K562 (cell line): Measurements from ENCODE around the gene KIN. TPM values are rescaled to one million over a fixed set of nuclear protein-coding genes. Genes with fewer than 3 reads are reported as not detected.

Experiments
- ATAC-seq: fragments of 200-7000 bp; cut with Tn5 transposase; 3 replicates; pipeline ENCODE4 v1.9.1; 2020; ENCODE audit warnings: moderate library complexity
- Bru-seq: library from RNA; stranded (reverse); fragments of 400-500 nt; gene quantifications from one replicate; lab custom pipeline; 2021; lab: Mats Ljungman, UMichigan
- BruChase-seq, 2 experiments: library from RNA; stranded (reverse); fragments of 400-500 nt; gene quantifications; one replicate each; lab custom pipeline; 2021; lab: Mats Ljungman, UMichigan
- BruUV-seq: library from RNA; stranded (reverse); fragments of 400-500 nt; replicated peaks from 2 replicates; lab custom pipeline; 2021; lab: Mats Ljungman, UMichigan
- CTCF ChIA-PET: fragments of 300-600 bp; formaldehyde crosslinking; extraction: SDS; loops from one replicate; lab custom pipeline; 2021; ENCODE audit warnings: low intra/inter-chr PET ratio; lab: Yijun Ruan, JAX
- POLR2A ChIA-PET: fragments of 300-600, 350-650 bp; sonication (Branson Sonifier 250); formaldehyde crosslinking; extraction: SDS; loops from one replicate; lab custom pipeline; 2021; ENCODE audit warnings: antibody characterized with exemption, inconsistent platforms; lab: Yijun Ruan, JAX
- DNase-seq, 4 experiments: peaks; one replicate each; pipeline versions ENCODE4 v3.0.0 to v3.0.0-alpha.2; 2011 to 2018; ENCODE audit warnings: low spot score in 3 of 4, mixed read lengths in 3 of 4; ENCODE audit errors: extremely low read depth in 1 of 4
- FAIRE-seq: peaks from 2 replicates; lab custom pipeline; 2011; peaks lifted over from hg19 to GRCh38; lab: Jason Lieb, UNC
- H2AFZ ChIP-seq: 2 replicates; pipeline ENCODE4 v1.6.0; 2011; ENCODE audit warnings: low read depth, low read length, control low read depth, inconsistent platforms
- H3K27ac ChIP-seq: fragments of 200-600 bp; 3 replicates; pipeline ENCODE4 v1.8.0; 2011; ENCODE audit warnings: low read depth, mild to moderate bottlenecking, control low read depth, inconsistent platforms, low read length, moderate library complexity, mixed read lengths; ENCODE audit errors: extremely low read depth
- H3K27me3 ChIP-seq, 2 experiments: fragments of 300-600 bp in 1 of 2; 2 replicates in 1 of 2; 3 replicates in 1 of 2; pipeline versions ENCODE4 v1.6.0 to v1.8.0; 2011; ENCODE audit warnings: inconsistent platforms in 2 of 2, low read length in 2 of 2, mild to moderate bottlenecking in 1 of 2, mixed read lengths in 1 of 2, moderate library complexity in 1 of 2; ENCODE audit not compliant: control insufficient read depth in 2 of 2, insufficient read depth in 2 of 2
- H3K36me3 ChIP-seq: fragments of 300-600 bp; 3 replicates; pipeline ENCODE4 v1.8.0; 2011; ENCODE audit warnings: mild to moderate bottlenecking, low read length, inconsistent platforms; ENCODE audit not compliant: control insufficient read depth, insufficient read depth
- H3K4me1 ChIP-seq, 2 experiments: fragments of 200-600 bp in 1 of 2; replicated peaks in 1 of 2; 2 replicates in 1 of 2; 3 replicates in 1 of 2; pipeline versions ENCODE4 v1.5.1 to v1.8.0; 2011; ENCODE audit warnings: inconsistent platforms in 2 of 2, low read length in 2 of 2, mild to moderate bottlenecking in 1 of 2, mixed read lengths in 1 of 2, moderate library complexity in 1 of 2; ENCODE audit not compliant: control insufficient read depth in 2 of 2, insufficient read depth in 2 of 2
- H3K4me2 ChIP-seq: 2 replicates; pipeline ENCODE4 v1.6.1; 2011; ENCODE audit warnings: low read length, control low read depth, inconsistent platforms, mixed read lengths; ENCODE audit not compliant: insufficient read depth
- H3K4me3 ChIP-seq: fragments of 200-600 bp; sonication (generic), shearing (Covaris generic); 2 replicates; pipeline ENCODE4 v1.5.1; 2016; ENCODE audit warnings: control low read depth, inconsistent platforms
- H3K79me2 ChIP-seq: fragments of 200-600 bp; 3 replicates; pipeline ENCODE4 v1.8.0; 2011; ENCODE audit warnings: low read length, inconsistent platforms; ENCODE audit not compliant: control insufficient read depth, insufficient read depth
- H3K9ac ChIP-seq, 2 experiments: 2 replicates each; pipeline versions ENCODE4 v1.6.0 to v1.6.1; 2011; ENCODE audit warnings: low read depth in 2 of 2, low read length in 2 of 2, control low read depth in 1 of 2, inconsistent platforms in 1 of 2, mild to moderate bottlenecking in 1 of 2, mixed read lengths in 1 of 2; ENCODE audit not compliant: insufficient read depth in 1 of 2
- H3K9me1 ChIP-seq: one replicate; pipeline ENCODE4 v1.6.0; 2011; ENCODE audit warnings: inconsistent platforms, mild to moderate bottlenecking, low read length, moderate library complexity; ENCODE audit not compliant: control insufficient read depth, insufficient read depth
- H3K9me3 ChIP-seq: replicated peaks from 2 replicates; pipeline ENCODE4 v1.5.1; 2011; ENCODE audit warnings: low read depth, low read length, inconsistent platforms; ENCODE audit not compliant: control insufficient read depth, insufficient read depth
- H4K20me1 ChIP-seq: replicated peaks from 2 replicates; pipeline ENCODE4 v1.6.1; 2011; ENCODE audit warnings: low read length, inconsistent platforms, mixed read lengths; ENCODE audit not compliant: control insufficient read depth, insufficient read depth
- CCAR2 ChIP-seq: fragments of 200-400 bp; formaldehyde crosslinking; IDR thresholded peaks from 2 replicates; pipeline ENCODE4 v1.6.1; 2017; ENCODE audit warnings: mild to moderate bottlenecking, low read depth, low read length
- EHMT2 ChIP-seq: fragments of 450-650 bp; IDR thresholded peaks from 2 replicates; pipeline ENCODE4 v1.6.1; 2018; ENCODE audit warnings: antibody characterized with exemption
- NCOA4 ChIP-seq: fragments of 450-650 bp; IDR thresholded peaks from 2 replicates; pipeline ENCODE4 v1.6.1; 2018; ENCODE audit warnings: mild to moderate bottlenecking; ENCODE audit not compliant: partially characterized antibody
- PML ChIP-seq: IDR thresholded peaks from 2 replicates; pipeline ENCODE4 v1.6.1; 2012; ENCODE audit warnings: low read length, inconsistent platforms
- RBM25 ChIP-seq: fragments of 200-400 bp; formaldehyde crosslinking; IDR thresholded peaks from 2 replicates; pipeline ENCODE4 v1.6.1; 2018; ENCODE audit warnings: low read length, low read depth, moderate library complexity; ENCODE audit not compliant: severe bottlenecking
- ZBTB17 ChIP-seq: fragments of 450-650 bp; formaldehyde crosslinking; IDR thresholded peaks from 2 replicates; pipeline ENCODE4 v1.4.0; 2020; ENCODE audit warnings: mild to moderate bottlenecking
- ZHX1 ChIP-seq: fragments of 150-350 bp; conservative IDR thresholded peaks from 2 replicates; pipeline ENCODE4 v1.6.1; 2014; ENCODE audit warnings: low read length
- ZNF592 ChIP-seq: fragments of 450-650 bp; IDR thresholded peaks from 2 replicates; pipeline ENCODE4 v1.6.1; 2017; ENCODE audit warnings: antibody characterized with exemption, mild to moderate bottlenecking
- WGBS: fragments of 100-300 bp; shearing (Covaris generic); methylation state at CpG from one replicate; pipeline ENCODE4 v1.1.6; 2016; ENCODE audit warnings: low coverage, mixed read lengths; ENCODE audit not compliant: insufficient coverage; ENCODE audit errors: missing lambda C conversion rate; 5-methylcytosine and 5-hydroxymethylcytosine counted together
- in situ Hi-C: fragments of 300-500 bp; cut with MboI; formaldehyde crosslinking; loops from 4 replicates; pipeline ENCODE4 v1.15.0; 2018; ENCODE audit warnings: inconsistent platforms, mixed read lengths
- intact Hi-C: fragments of 100-400 bp; cut with micrococcal nuclease; formaldehyde crosslinking; loops from 2 replicates; pipeline ENCODE4 v1.14.2; 2022
- long read RNA-seq, 3 experiments: library from polyadenylated mRNA in 2 of 3; library from RNA in 1 of 3; unstranded in 2 of 3; stranded (forward) in 1 of 3; transcript quantifications; one replicate each; pipeline ENCODE4 v2.0.0, GENCODE V29; 2019 to 2022
- polyA minus RNA-seq, 3 experiments: library from RNA; depleted of rRNA, polyadenylated mRNA; stranded (reverse); fragments of >200 nt; gene quantifications; 2 replicates each; pipeline ENCODE4 v1.2.3, GENCODE V29; 2011
- polyA plus RNA-seq, 8 experiments: library from polyadenylated mRNA; depleted of rRNA in 4 of 8; stranded (reverse) in 5 of 8; unstranded in 3 of 8; fragments of >200 nt; fragmentation: Nextera tagmentation in 2 of 8; fragmentation: Illumina TruSeq in 1 of 8; extraction: Ambion mirVana in 2 of 8; extraction: Trizol in 1 of 8; gene quantifications; 2 replicates each; pipeline versions ENCODE4 v1.2.1 to v1.2.3, GENCODE V29; 2011 to 2014; ENCODE audit warnings: inconsistent platforms in 1 of 8, missing spikeins in 1 of 8
- total RNA-seq, 7 experiments: library from RNA; depleted of rRNA in 6 of 7; stranded (reverse); fragments of >200 nt in 6 of 7; fragmentation: Illumina TruSeq in 2 of 7; extraction: Trizol in 2 of 7; gene quantifications; 2 replicates each; pipeline versions ENCODE4 v1.2.1 to v1.2.3, GENCODE V29; 2011 to 2021; ENCODE audit warnings: low replicate concordance in 1 of 7

The KIN gene
- total RNA-seq (2011; cell fraction: chromatin; rRNA removed; ENCODE audit: low replicate concordance): 9.9 and 21.8 TPM in 2 replicates
- 6.8 TPM in 2 replicates for total RNA-seq (2011; cell fraction: nucleolus; rRNA removed)
- total RNA-seq (2011; cell fraction: nucleoplasm; rRNA removed): 12.8 and 24.7 TPM in 2 replicates
- total RNA-seq (2014; rRNA removed): 13.6 and 14.4 TPM in 2 replicates
- 16.0 and 16.9 TPM in 2 replicates for total RNA-seq (2014; rRNA removed; fragmentation: Illumina TruSeq; extraction: Trizol)
- 17.2 and 18.4 TPM in 2 replicates for total RNA-seq (2015; rRNA removed; fragmentation: Illumina TruSeq; extraction: Trizol)
- total RNA-seq (2021): 9.7 and 11.7 TPM in 2 replicates
- polyA plus RNA-seq (2011; rRNA removed): 6.7 and 13.8 TPM in 2 replicates
- 1.2 and 1.8 TPM in 2 replicates for polyA plus RNA-seq (2011; cell fraction: cytosol; rRNA removed)
- 4.2 and 5.9 TPM in 2 replicates for polyA plus RNA-seq (2011; cell fraction: nucleus; rRNA removed)
- 12.6 and 13.0 TPM in 2 replicates for polyA plus RNA-seq (2012)
- polyA plus RNA-seq (2014; fragmentation: Illumina TruSeq; extraction: Trizol): 11.8 and 14.5 TPM in 2 replicates
- 10 to 100 TPM; 30.7 to 35.6 TPM for polyA plus RNA-seq (2014; fragmentation: Nextera tagmentation; extraction: Ambion mirVana)
- polyA plus RNA-seq (2014; rRNA removed): 13.9 and 23.4 TPM in 2 replicates
- 5.2 and 5.5 TPM in 2 replicates for polyA minus RNA-seq (2011; rRNA and poly(A)+ RNA removed)
- 2.2 and 3.6 TPM in 2 replicates for polyA minus RNA-seq (2011; cell fraction: cytosol; rRNA and poly(A)+ RNA removed)
- 4.4 and 7.2 TPM in 2 replicates for polyA minus RNA-seq (2011; cell fraction: nucleus; rRNA and poly(A)+ RNA removed)
- Bru-seq, nascent RNA: percentile 73 among the genes with signal in this experiment
- percentile 84 among the genes with signal in this experiment for BruChase-seq, experiment 1, labeled RNA remaining after a 2-hour chase
- BruChase-seq, experiment 2, labeled RNA remaining after a 6-hour chase: percentile 81 among the genes with signal in this experiment
- long read RNA-seq, experiment 1, full-length matches to known transcripts: 14 of 29 reads
- long read RNA-seq, experiment 1, partial matches to known transcripts: 11 of 29 reads
- long read RNA-seq, experiment 1, other reads (novel, unspliced or antisense): 4 of 29 reads
- long read RNA-seq, experiment 2, full-length matches to known transcripts: 8 of 12 reads
- long read RNA-seq, experiment 2, partial matches to known transcripts: 2 of 12 reads
- long read RNA-seq, experiment 2, other reads (novel, unspliced or antisense): 2 of 12 reads
- long read RNA-seq, experiment 3, full-length matches to known transcripts: 5 of 18 reads
- long read RNA-seq, experiment 3, partial matches to known transcripts: 13 of 18 reads
- long read RNA-seq, experiment 3, other reads (novel, unspliced or antisense): 0 of 18 reads

GRCh38 chr10:7787857-7788638 lies at the start of gene KIN, which contains the start of gene ATP5F1C:
KIN (minus strand) TSS chr10:7787993; CDS start chr10:7787933, 60 bp downstream.
ATP5F1C (plus strand) TSS chr10:7788177; CDS start chr10:7788208, 31 bp downstream.
- in situ Hi-C loops: no loop called here
- peaks cover 37% of the 10 kb centered on the region for H3K36me3 ChIP-seq
- TF ChIP-seq PML (peak; percentile 69; the same call in 1 of the 2 replicates), CCAR2 (no peak), ZNF592 (no peak), RBM25 (peak; percentile 78), EHMT2 (no peak), ZHX1 (peak; percentile 89), NCOA4 (no peak), ZBTB17 (CRISPR knock-in tag) (0 out of 2 replicates have a peak, but pooled peaks have one; percentile 41)

More at GRCh38 chr10:7787857-7788638, at the start of gene KIN, which contains the start of gene ATP5F1C:
- Histone ChIP-seq H3K4me1 (peaks cover 4 to 12% of the 10 kb centered on the region in 2 experiments; a peak in 4 of 5 replicates), H3K9ac (peak within 1 kb of the TSS; percentile 94 to 100), H3K9me1 (no peaks in the 10 kb centered on the region), H3K4me2 (peak within 1 kb of the TSS; percentile 94), H3K27ac (peak within 1 kb of the TSS; percentile 87), H3K79me2 (peaks cover 97% of the 10 kb centered on the region), H3K4me3 (peak within 1 kb of the TSS; percentile 92), H4K20me1 (peaks cover 19% of the 10 kb centered on the region; the same call in 1 of the 2 replicates), H2AFZ (peak within 1 kb of the TSS; percentile 86), H3K9me3 (no peaks in the 10 kb centered on the region), H3K27me3 (no peaks in the 10 kb centered on the region)
- TSS peak; percentile 48 for BruUV-seq
- ATAC-seq (peak; percentile 95), FAIRE-seq (peak; percentile 89), DNase-seq (peak; percentile 98)
- intact Hi-C loops: loop anchor here (2.0 kb wide), 1 partner anchor 31 kb away; the partner anchor contains the start of gene TAF3
- POLR2A ChIA-PET: interaction anchor here (0.6 to 3.1 kb wide), 7 partner anchors 10 to 653 kb away, joined by 3 to 12 read pairs (median 4); partner anchors contain the start of gene TAF3
- CTCF ChIA-PET: no interaction called here
- WGBS: under 1% methylated on average over 43 of the region's 59 CpGs
